Activated CD8-positive, alpha-beta memory T cell treated with anti-CD3 and anti-CD28 coated beads for 4 hours (primary cell): ENCODE results near the gene DHRS3.

Source experiments
- DNase-seq, 2 donors: peaks; one replicate each; pipeline ENCODE4 v3.0.0-alpha.2; 2020; ENCODE audit warnings: low read depth in 2 of 2

DHRS3 gene

DNA sequence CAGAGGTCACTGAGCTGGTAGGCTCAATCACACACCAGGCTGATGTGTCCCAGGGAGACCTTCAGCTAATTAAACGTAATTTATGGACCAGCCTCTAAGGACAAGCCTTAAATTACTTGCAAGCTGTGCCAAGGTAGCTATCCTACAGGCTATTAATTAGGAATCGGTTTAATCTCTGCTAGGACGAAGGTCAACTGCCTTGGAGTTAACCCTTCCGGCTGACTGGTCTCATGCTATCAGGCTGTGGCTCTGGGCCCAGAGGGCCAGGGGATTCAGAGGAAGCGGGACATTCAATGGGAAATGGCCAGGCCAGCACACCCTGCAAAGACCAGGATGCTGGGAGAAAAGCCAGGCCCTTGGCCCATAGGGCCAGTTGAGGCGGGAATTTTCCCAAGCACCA is 19.0 kb downstream of the DHRS3 start:
- no peak for DNase-seq

GRCh38 chr1:12597792-12598191 is 20.2 kb downstream of the DHRS3 start:
- no peak for DNase-seq

- no peak for DNase-seq
Observed at GRCh38 chr1:12596007-12596821, 21.8 kb downstream of the DHRS3 start.

- DNase-seq = no peak
Observed at GRCh38 chr1:12595757-12596006, 22.3 kb downstream of the DHRS3 start.

DNA sequence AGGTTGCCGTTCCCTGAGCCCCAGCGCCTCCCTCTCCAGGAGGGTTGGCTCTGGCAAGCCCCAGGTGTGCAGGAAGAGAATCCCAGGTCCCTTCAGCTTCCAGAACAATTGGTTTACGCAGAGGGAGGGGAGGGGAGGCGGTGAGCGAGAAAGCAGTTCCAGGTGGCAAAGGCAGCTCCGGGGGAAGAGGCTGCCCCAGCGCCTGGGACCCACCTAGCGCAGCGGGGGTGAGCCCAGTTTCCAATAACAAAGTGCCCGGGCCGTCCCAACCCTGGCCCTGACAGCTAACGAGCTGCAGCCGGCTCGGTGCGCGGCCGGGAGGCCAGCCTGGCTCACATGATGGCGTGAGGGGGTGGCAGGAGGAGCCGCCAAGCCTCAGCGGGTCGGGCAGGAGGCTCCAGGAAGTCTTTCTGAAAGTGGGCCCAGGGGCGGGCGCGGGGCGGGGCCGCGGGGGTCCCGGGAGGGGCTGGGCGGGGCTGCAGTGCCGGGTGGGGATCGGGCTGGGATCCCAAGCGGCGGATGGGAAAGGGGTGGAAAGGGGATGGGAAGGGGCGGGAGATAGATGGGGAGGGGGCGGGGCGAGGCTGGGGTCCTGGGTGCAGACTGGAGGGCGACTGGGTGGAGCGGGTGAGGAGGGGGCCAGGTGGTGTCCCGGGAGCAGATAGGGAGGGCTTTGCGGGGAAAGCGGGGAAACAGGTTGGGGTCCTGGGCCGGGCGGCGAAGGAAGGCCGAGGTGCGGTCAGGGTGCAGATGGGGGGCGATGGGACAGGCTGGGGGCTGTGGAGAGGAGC is 22.8 kb downstream of the DHRS3 start:
- DNase-seq = no peak

- DNase-seq = no peak
Observed at GRCh38 chr1:12594490-12594889, 23.5 kb downstream of the DHRS3 start.

DNA sequence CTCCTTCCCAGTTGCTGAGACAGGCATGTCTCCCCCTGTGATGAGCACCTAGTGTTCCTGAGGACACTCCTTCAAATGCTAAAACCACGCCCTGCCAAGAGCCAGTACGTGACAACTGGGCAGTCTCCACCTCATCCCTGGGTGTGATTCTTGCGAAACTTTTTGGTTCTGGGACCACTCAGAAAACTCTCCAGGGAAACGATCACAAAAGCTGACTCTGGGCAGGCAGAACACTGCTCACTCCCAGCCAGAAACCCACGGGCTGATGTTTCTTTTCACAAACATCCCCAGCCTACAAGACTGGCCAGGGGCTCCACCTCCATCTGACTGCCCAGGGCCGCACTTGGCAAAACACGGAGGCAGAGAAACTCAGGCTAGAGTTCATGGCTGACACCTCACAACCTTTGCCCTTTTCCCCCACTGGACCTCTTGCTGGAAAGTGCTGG is 24.4 kb downstream of the DHRS3 start:
- DNase-seq = no peak

GRCh38 chr1:12592496-12592895 is 25.5 kb downstream of the DHRS3 start:
- DNase-seq = no peak

DNA sequence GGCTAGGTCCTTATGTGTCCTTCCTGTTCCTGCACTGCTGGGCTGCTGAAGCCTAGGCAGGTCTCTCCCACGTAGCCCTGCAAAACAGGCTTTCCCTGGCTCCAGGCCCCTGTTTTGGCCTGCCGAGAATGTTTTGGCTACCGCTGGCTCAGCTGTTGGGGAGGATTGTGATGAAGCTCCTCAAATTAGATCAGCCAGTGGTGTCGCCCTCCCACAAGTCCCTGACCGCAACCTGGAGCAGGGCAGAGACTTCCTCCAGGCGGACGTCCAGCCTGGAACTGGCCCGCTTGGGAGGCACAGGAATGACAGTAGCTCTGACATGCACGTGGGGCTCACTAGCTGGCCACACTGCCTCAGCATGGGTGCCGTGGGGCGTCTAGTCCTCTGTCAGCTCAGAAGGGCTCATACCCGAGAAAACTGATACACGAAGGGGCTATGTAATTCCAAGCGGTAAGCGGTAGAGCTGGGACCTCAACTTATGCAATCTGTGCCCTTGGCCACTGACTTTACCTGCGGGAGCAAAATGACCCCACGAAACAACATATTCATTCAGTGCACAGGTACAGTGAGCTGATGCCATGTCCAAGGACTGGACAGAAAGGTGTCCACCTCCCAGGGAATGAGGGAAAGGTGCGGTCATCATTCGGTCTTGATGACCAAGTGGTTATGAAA is 26.6 kb downstream of the DHRS3 start:
- no peak for DNase-seq

- DNase-seq = no peak
Observed at GRCh38 chr1:12588695-12589094, 29.3 kb downstream of the DHRS3 start.

- DNase-seq = no peak
Observed at GRCh38 chr1:12587981-12588640, 29.9 kb downstream of the DHRS3 start.

- no peak for DNase-seq
Observed at GRCh38 chr1:12585951-12586942, 31.8 kb downstream of the DHRS3 start.

DNA sequence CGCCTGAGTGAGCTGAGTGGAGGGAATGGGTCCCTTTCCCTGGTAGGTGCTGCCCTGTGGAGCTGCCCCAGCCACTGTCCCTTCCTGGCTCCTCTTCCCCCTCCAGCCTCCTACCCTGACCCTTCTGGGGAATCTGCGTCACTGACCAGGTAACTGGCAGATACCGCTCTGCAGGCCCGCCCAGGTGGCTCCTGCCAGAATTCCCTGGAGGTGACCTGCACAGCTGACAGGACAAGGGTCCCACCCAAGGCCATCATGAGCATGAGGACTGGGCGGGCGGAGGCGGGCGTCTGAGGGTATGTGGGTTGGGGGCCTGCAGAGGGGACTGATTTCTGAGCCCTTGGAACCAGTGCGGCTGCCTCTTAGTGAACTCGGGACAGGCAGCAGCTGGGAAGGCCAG is 32.5 kb downstream of the DHRS3 start:
- DNase-seq = no peak

GRCh38 chr1:12584900-12585525 is 33.0 kb downstream of the DHRS3 start:
- no peak for DNase-seq

DNA sequence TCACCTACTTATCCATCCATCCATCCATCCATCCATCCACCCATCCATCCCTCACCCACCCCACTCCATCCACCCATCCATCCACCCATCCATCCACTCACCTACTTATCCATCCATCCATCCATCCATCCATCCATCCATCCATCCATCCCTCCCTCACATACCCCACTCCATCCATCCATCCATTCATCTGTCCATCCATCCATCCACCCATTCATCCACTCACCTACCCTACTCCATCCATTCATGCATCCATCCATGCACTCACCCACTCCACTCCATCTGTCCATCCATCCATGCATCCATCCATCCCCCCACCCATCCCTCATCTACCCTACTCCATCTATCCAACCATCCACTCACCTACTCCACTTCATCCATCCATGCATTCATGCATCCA is 34.5 kb downstream of the DHRS3 start:
- DNase-seq = no peak

DNA sequence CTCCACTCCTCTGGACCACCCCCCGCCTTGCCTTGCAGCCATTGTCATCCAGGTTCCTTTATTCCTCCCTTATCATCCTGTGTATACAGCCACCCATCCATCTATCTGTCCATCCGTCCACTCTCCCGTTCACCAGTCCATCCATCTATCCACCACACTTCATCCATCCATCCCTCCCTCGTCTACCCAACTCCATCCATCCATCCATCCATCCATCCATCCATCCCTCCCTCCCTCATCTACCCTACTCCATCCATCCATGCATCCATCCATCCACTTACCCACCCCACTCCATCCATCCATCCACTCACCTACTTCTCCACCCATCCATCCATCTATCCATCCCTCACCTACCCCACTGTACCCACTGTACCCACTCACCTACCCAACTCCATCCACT is 35.4 kb downstream of the DHRS3 start:
- no peak for DNase-seq

- no peak for DNase-seq
Observed at GRCh38 chr1:12581179-12581578, 36.8 kb downstream of the DHRS3 start.

- no peak for DNase-seq
Observed at GRCh38 chr1:12580054-12580887, 37.7 kb downstream of the DHRS3 start.

- DNase-seq = no peak
Observed at GRCh38 chr1:12578860-12579422, 39.1 kb downstream of the DHRS3 start.
